Brain pericyte (primary cell): Measurements from ENCODE around the gene KLHL11.

ENCODE experiments used
- DNase-seq: peaks from one replicate; pipeline ENCODE4 v3.0.0-alpha.2; 2012; ENCODE audit warnings: low read depth, low spot score

KLHL11 gene

GRCh38 chr17:41810659-41811548 lies 54.3 kb downstream of the KLHL11 start:
- no peak for DNase-seq

GRCh38 chr17:41806685-41807445 lies 58.4 kb downstream of the KLHL11 start:
- no peak for DNase-seq
